ENCODE data around the gene IGFN1.
"Not testable (repeated sequence)": the region's sequence is repeated elsewhere in the genome, so short reads cannot be mapped to it uniquely, and the experiment has no call there.

IGFN1 gene

DNA sequence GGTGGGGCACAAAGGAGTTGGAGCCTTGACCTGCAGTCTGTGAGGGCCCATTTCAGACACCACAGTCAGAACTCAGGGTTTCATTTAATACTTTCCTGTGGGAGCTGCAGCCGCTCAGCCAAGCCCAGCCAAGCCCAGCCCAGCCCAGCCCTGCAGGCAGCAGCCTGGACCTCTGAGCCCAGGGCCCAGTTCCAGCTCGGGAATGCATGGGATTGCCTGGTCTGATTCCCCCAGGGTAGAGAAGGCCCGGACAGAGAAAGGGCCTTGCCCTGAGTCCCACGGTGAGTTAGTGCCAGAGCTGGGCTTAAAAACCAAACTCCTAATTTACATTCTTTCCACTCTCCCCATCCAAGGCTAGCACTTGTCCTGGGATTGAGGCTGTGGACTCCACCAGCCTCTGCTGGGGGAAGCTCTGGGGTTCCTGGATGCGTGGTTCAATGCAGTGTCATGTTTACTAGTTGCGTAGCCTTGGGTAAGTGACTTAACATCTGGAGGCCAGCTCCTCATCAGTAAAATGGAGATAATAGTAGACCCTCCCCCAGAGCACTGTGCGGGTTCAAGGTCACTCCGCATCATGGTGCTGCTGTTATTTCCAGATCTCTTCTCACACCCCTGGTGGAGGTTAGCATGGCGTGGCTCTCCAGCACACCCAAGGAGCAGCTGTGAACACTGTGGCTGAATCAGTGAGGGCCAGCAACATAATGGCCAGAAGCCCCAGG, 63.4 kb downstream of the IGFN1 start:
- no peaks in the 10 kb centered on the region for H3K9me3 ChIP-seq (ENCODE audit: insufficient read depth, low read length)
- peak overlapping the region; percentile 14 for H3K9ac ChIP-seq (ENCODE audit: insufficient read length, low read depth)
- no peak overlapping the region for H3K4me3 ChIP-seq (ENCODE audit: insufficient read length, low read depth)
- H3K36me3 ChIP-seq (ENCODE audit: insufficient read depth, insufficient read length, low read length), result no peaks in the 10 kb centered on the region
- DNase-seq (ENCODE audit: low read depth, low spot score), result no peak
- TF ChIP-seq SUZ12 (IDR thresholded peaks at IDR 0.05; ENCODE audit: extremely low read depth, insufficient read depth, insufficient read length), result no peak
- TF ChIP-seq YY1 (IDR thresholded peaks at IDR 0.05; ENCODE audit: insufficient read depth, insufficient read length), result no peak
- no peak for TF ChIP-seq ZNF274 (IDR thresholded peaks at IDR 0.05; ENCODE audit: low read depth, low read length)
- peaks cover 3% of the 10 kb centered on the region for H3K27me3 ChIP-seq (ENCODE audit: insufficient read depth, insufficient read length)
- peaks cover 8% of the 10 kb centered on the region for H3K4me1 ChIP-seq (ENCODE audit: insufficient read depth, insufficient read length)

GRCh38 chr1:201254625-201255478, 64.2 kb downstream of the IGFN1 start:
- no peaks in the 10 kb centered on the region for H3K36me3 ChIP-seq (ENCODE audit: insufficient read depth, insufficient read length, low read length)
- TF ChIP-seq YY1 (IDR thresholded peaks at IDR 0.05; ENCODE audit: insufficient read depth, insufficient read length), result no peak
- TF ChIP-seq ZNF274 (IDR thresholded peaks at IDR 0.05; ENCODE audit: low read depth, low read length), result no peak
- TF ChIP-seq SUZ12 (IDR thresholded peaks at IDR 0.05; ENCODE audit: extremely low read depth, insufficient read depth, insufficient read length), result no peak
- no peak overlapping the region for H3K4me3 ChIP-seq (ENCODE audit: insufficient read length, low read depth)
- H3K9me3 ChIP-seq (ENCODE audit: insufficient read depth, low read length), result no peaks in the 10 kb centered on the region
- H3K27me3 ChIP-seq (ENCODE audit: insufficient read depth, insufficient read length), result peaks cover 3% of the 10 kb centered on the region
- H3K4me1 ChIP-seq (ENCODE audit: insufficient read depth, insufficient read length), result peaks cover 9% of the 10 kb centered on the region
- peak; percentile 72 for DNase-seq (ENCODE audit: low read depth, low spot score)
- peak overlapping the region; percentile 14 for H3K9ac ChIP-seq (ENCODE audit: insufficient read length, low read depth)

GRCh38 chr1:201255479-201256362, 65.1 kb downstream of the IGFN1 start:
- no peak for DNase-seq (ENCODE audit: low read depth, low spot score)
- peaks cover 7% of the 10 kb centered on the region for H3K27me3 ChIP-seq (ENCODE audit: insufficient read depth, insufficient read length)
- H3K4me3 ChIP-seq (ENCODE audit: insufficient read length, low read depth), result no peak overlapping the region
- no peak for TF ChIP-seq ZNF274 (IDR thresholded peaks at IDR 0.05; ENCODE audit: low read depth, low read length)
- no peak for TF ChIP-seq SUZ12 (IDR thresholded peaks at IDR 0.05; ENCODE audit: extremely low read depth, insufficient read depth, insufficient read length)
- no peak for TF ChIP-seq YY1 (IDR thresholded peaks at IDR 0.05; ENCODE audit: insufficient read depth, insufficient read length)
- no peaks in the 10 kb centered on the region for H3K36me3 ChIP-seq (ENCODE audit: insufficient read depth, insufficient read length, low read length)
- H3K4me1 ChIP-seq (ENCODE audit: insufficient read depth, insufficient read length), result peaks cover 11% of the 10 kb centered on the region
- no peak overlapping the region for H3K9ac ChIP-seq (ENCODE audit: insufficient read length, low read depth)
- H3K9me3 ChIP-seq (ENCODE audit: insufficient read depth, low read length), result no peaks in the 10 kb centered on the region

DNA sequence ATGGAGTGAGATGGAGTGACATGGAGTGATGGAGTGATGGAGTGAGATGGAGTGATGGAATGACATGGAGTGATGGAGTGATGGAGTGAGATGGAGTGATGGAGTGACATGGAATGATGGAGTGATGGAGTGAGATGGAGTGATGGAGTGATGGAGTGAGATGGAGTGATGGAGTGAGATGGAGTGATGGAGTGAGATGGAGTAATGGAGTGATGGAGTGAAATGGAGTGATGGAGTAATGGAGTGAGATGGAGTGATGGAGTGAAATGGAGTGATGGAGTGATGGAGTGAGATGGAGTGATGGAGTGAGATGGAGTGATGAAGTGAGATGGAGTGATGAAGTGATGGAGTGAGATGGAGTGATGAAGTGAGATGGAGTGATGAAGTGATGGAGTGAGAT, 67.5 kb downstream of the IGFN1 start:
- H3K9ac ChIP-seq (ENCODE audit: insufficient read length, low read depth); H3K36me3 ChIP-seq (ENCODE audit: insufficient read depth, insufficient read length, low read length); H3K9me3 ChIP-seq (ENCODE audit: insufficient read depth, low read length); DNase-seq (ENCODE audit: low read depth, low spot score); H3K4me3 ChIP-seq (ENCODE audit: insufficient read length, low read depth); H3K27me3 ChIP-seq (ENCODE audit: insufficient read depth, insufficient read length): not testable (repeated sequence)
- peaks cover 11% of the 10 kb centered on the region for H3K4me1 ChIP-seq (ENCODE audit: insufficient read depth, insufficient read length)

DNA sequence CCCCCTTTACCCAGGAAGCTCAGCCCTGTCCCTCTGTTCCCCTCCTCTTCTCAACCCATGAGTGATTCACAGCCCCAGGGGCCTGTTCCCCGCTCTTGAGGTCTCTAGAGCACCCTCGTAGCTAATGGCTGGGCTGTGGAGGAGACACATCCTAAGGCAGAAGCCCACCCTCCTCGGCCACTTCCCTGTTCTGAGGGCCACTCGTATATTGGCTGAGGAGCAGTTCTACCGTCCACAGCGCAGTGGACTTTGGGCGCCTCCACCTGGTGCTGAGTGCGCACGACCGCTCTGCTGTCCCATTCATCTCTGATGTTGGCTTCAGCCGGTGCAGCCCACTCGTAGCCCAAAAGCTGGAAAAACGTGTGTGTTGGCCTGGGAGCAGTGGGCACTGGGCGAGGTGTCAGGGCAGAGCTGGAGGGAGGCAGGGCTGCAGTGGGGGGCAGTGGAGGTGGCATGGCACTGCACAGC, 68.2 kb downstream of the IGFN1 start:
- H3K4me3 ChIP-seq (ENCODE audit: insufficient read length, low read depth), result no peak overlapping the region
- peaks cover 8% of the 10 kb centered on the region for H3K27me3 ChIP-seq (ENCODE audit: insufficient read depth, insufficient read length)
- H3K36me3 ChIP-seq (ENCODE audit: insufficient read depth, insufficient read length, low read length), result no peaks in the 10 kb centered on the region
- H3K9ac ChIP-seq (ENCODE audit: insufficient read length, low read depth), result no peak overlapping the region
- H3K9me3 ChIP-seq (ENCODE audit: insufficient read depth, low read length), result no peaks in the 10 kb centered on the region
- H3K4me1 ChIP-seq (ENCODE audit: insufficient read depth, insufficient read length), result peaks cover 11% of the 10 kb centered on the region
- TF ChIP-seq SUZ12 (IDR thresholded peaks at IDR 0.05; ENCODE audit: extremely low read depth, insufficient read depth, insufficient read length) (no peak), ZNF274 (IDR thresholded peaks at IDR 0.05; ENCODE audit: low read depth, low read length) (no peak)
- no peak for DNase-seq (ENCODE audit: low read depth, low spot score)

- Histone ChIP-seq H3K4me3 (ENCODE audit: insufficient read length, low read depth) (peak overlapping the region; percentile 15), H3K9me3 (ENCODE audit: insufficient read depth, low read length) (no peaks in the 10 kb centered on the region), H3K4me1 (ENCODE audit: insufficient read depth, insufficient read length) (peaks cover 8% of the 10 kb centered on the region), H3K36me3 (ENCODE audit: insufficient read depth, insufficient read length, low read length) (no peaks in the 10 kb centered on the region), H3K9ac (ENCODE audit: insufficient read length, low read depth) (peak overlapping the region; percentile 24), H3K27me3 (ENCODE audit: insufficient read depth, insufficient read length) (peaks cover 8% of the 10 kb centered on the region)
- no peak for DNase-seq (ENCODE audit: low read depth, low spot score)
- TF ChIP-seq ZNF274 (IDR thresholded peaks at IDR 0.05; ENCODE audit: low read depth, low read length) (no peak), SUZ12 (IDR thresholded peaks at IDR 0.05; ENCODE audit: extremely low read depth, insufficient read depth, insufficient read length) (no peak), YY1 (IDR thresholded peaks at IDR 0.05; ENCODE audit: insufficient read depth, insufficient read length) (no peak)
Observed at GRCh38 chr1:201259476-201260235, 69.0 kb downstream of the IGFN1 start.
